ES-I3 (cell line): ENCODE measurements around the gene PSMC3.

Experiments used
- H3K36me3 ChIP-seq: 2 replicates; pipeline ENCODE4 v1.6.1; 2013; ENCODE audit warnings: mild to moderate bottlenecking, low read length, control low read depth, moderate library complexity; ENCODE audit not compliant: insufficient read depth
- H3K4me1 ChIP-seq: 2 replicates; pipeline ENCODE4 v1.6.1; 2013; ENCODE audit warnings: mild to moderate bottlenecking, control low read depth, low read length; ENCODE audit not compliant: insufficient read depth
- H3K9ac ChIP-seq: 2 replicates; pipeline ENCODE4 v1.6.1; 2013; ENCODE audit warnings: low read depth, mild to moderate bottlenecking, low read length, moderate library complexity
- H3K9me3 ChIP-seq: 2 replicates; pipeline ENCODE4 v1.6.1; 2013; ENCODE audit warnings: mild to moderate bottlenecking, low read length, moderate library complexity; ENCODE audit not compliant: control insufficient read depth, insufficient read depth

PSMC3 gene

GRCh38 chr11:47436726-47437125 lies 10.5 kb upstream of the PSMC3 start:
- H3K9me3 ChIP-seq, result no peaks in the 10 kb centered on the region
- H3K36me3 ChIP-seq, result no peaks in the 10 kb centered on the region
- H3K9ac ChIP-seq, result no peak overlapping the region
- no peaks in the 10 kb centered on the region for H3K4me1 ChIP-seq

DNA sequence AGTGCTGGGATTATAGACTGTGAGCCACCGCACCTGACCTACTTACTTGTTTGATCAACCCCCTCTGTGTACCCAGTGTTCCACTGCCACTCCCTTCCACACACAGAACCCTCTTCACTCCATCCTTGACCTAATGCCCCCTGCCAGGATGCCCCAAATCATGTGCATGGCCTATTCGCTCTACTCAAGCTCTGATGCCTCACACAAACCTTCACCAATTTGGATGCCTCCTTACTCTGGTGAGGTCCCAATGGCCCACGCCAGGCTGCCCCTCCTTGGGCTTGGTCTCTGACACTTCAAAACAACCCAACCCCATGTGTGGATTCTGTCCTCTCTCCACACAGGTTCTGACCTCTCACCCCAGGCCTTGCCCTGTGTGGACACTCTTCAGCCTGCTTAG lies 9.4 kb upstream of the PSMC3 start:
- Histone ChIP-seq H3K36me3 (no peaks in the 10 kb centered on the region), H3K9me3 (no peaks in the 10 kb centered on the region), H3K4me1 (no peaks in the 10 kb centered on the region)

DNA sequence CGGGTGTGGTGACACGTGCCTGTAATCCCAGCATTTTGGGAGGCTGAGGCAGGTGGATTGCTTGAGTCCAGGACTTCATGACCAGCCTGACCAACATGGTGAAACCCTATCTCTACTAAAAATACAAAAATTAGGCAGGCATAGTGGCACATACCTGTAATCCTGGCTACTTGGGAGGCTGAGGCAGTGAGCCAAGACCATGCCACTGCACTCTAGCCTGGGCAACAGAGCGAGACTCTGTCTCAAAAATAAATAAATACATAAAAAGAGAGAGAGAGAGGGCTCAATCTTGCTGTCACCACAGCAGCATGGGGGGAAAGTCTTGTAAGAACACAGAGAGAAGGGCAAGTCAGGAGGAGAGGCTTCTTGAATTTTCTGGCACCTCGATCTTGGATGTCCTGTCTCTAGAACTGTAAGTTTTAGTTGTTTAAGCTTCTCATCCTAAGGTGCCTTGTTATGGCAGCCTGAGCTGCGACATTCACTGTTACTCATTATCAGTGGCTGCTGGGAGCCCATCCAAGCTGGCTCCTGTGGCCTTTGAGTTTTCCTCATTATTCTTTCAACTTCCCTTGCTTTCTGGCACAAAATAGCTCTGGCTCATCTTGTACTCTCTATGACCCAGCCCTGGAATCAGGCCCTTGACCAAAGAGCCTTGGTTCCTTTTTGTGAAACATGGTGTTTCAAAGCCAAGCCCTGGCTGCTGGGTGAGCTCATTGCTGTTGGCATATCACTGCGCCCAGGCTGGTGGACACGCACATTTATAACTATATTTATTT lies 8.0 kb upstream of the PSMC3 start:
- Histone ChIP-seq H3K4me1 (no peaks in the 10 kb centered on the region), H3K9me3 (no peaks in the 10 kb centered on the region), H3K36me3 (no peaks in the 10 kb centered on the region), H3K9ac (no peak overlapping the region)

More for the DNA sequence above, 9.4 kb upstream of the PSMC3 start:
- H3K9ac ChIP-seq, result no peak overlapping the region

- Histone ChIP-seq H3K9me3 (no peaks in the 10 kb centered on the region), H3K4me1 (no peaks in the 10 kb centered on the region), H3K36me3 (no peaks in the 10 kb centered on the region), H3K9ac (no peak overlapping the region)
Observed at GRCh38 chr11:47433157-47433556, 6.9 kb upstream of the PSMC3 start.

DNA sequence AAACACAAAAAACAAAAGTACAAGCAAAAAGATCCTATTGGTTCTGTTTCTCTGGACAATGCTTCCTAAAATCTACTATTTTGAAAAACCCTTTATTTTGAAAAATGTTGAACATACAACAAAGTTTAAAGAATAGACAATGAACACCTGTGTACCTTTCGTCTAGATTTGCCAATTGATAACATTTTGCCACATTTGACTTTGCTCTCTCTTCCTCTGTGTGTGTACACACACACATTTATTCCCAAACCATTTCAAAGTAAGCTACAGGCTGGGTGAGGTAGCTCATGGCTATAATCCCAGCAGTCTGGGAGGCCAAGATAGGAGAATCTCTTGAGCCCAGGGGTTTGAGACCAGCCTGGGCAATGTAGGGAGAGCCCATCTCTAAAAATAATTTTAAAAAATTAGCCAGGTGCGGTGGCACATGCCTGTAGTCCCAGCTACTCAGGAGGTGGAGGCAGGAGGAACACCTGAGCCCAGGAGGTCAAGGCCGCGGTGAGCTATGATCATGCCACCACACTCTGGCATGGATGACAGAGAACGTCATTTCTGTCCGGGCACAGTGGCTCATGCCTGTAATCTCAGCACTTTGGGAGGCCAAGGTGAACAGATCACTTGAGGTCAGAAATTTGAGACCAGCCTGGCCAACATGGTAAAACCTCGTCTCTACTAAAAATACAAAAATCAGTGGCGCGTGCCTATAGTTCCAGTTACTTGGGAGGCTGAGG lies 5.3 kb upstream of the PSMC3 start:
- H3K36me3 ChIP-seq, result no peaks in the 10 kb centered on the region
- no peaks in the 10 kb centered on the region for H3K4me1 ChIP-seq
- H3K9me3 ChIP-seq, result no peaks in the 10 kb centered on the region
- no peak overlapping the region for H3K9ac ChIP-seq

DNA sequence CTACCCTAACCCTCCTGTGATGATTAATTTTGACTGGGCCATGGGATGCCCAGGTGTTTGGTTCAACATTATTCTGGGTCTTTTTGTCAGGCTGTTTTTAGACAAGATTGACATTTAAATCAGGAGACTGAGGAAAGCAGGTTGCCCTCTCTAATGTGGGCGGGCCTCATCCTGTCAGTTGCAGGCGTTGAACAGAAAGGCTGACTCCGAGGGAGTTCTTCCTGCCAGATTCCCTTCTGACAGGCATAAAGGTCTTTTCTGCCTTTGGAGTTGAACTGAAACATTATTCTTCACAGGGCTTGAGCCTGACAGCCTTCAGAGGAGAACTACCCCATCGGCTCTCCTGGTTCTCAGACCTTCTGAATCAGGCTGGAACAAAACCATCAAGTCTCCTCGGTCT lies 4.3 kb upstream of the PSMC3 start:
- no peaks in the 10 kb centered on the region for H3K36me3 ChIP-seq
- no peaks in the 10 kb centered on the region for H3K4me1 ChIP-seq
- H3K9ac ChIP-seq, result no peak overlapping the region
- H3K9me3 ChIP-seq, result no peaks in the 10 kb centered on the region

DNA sequence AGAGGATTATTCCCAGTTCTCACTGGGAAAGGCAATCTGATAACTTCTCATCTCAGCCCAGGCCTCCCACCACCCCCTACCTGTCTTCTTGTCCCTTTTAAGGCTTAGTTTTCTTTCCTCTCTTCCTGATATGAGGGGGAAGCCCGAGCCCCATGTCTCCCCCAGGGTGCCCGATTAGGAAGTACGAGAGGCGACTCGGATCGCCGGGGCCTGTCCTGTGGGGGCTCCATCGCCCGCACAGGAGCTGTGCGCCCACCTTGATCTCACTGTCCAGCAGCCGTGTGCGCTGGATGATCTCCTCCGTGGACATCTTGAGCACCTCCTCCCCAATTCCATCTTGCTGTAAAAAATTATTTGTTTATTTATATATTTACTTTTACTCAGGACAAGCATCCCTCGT lies 628 bp downstream of the PSMC3 start:
- Histone ChIP-seq H3K36me3 (peaks cover 20% of the 10 kb centered on the region), H3K4me1 (0 out of 2 replicates have a peak, but pooled peaks cover 7% of the 10 kb centered on the region), H3K9ac (peak overlapping the region; percentile 94), H3K9me3 (no peaks in the 10 kb centered on the region)

DNA sequence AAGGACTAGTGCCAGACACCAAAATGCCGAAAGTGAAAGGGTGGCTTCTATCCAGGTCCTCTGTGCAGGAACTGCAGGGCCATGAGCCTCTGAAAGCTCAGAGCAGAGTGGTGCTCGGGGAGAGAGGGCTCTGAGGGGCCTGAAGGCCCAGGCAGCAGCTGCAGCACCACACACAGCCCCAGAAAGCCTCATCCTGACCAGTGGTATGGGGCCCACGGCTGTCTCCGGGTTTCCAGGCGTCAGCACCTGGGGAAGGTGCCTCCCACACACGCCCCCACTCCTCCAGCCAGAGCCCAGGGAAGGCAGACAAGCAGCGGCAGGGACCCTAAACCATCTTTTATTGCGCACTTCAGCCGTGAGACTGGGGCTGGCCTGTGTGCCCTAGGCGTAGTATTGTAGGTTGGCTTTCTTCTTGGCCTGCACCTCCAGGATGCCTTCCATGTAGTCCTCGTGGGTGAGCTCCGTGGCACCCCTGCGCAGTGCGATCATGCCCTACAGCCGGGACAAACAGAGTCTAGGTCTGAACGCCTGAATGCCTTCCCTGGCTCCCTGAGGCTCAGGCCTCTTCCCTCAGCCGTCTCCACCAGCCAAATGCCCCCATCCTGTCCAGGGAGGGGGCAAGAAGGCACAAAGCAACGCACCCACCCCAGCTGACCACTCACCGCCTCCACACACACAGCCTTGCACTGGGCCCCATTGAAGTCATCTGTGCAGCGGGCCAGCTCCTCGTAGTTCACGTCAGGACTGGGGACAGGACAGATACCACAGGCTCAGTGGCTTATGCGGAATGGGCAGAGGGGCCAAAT lies 7.6 kb downstream of the PSMC3 start:
- H3K9me3 ChIP-seq, result no peaks in the 10 kb centered on the region
- H3K36me3 ChIP-seq, result peaks cover 16% of the 10 kb centered on the region
- no peak overlapping the region for H3K9ac ChIP-seq
- H3K4me1 ChIP-seq, result no peaks in the 10 kb centered on the region

- Histone ChIP-seq H3K36me3 (peaks cover 14% of the 10 kb centered on the region), H3K9ac (no peak overlapping the region), H3K9me3 (no peaks in the 10 kb centered on the region)
Observed at GRCh38 chr11:47417712-47418111, 8.5 kb downstream of the PSMC3 start.

GRCh38 chr11:47415949-47416472 lies 10.2 kb downstream of the PSMC3 start:
- H3K9ac ChIP-seq, result no peak overlapping the region
- H3K4me1 ChIP-seq, result no peaks in the 10 kb centered on the region
- H3K9me3 ChIP-seq, result no peaks in the 10 kb centered on the region
- peaks cover 7% of the 10 kb centered on the region; the same call in 1 of the 2 replicates for H3K36me3 ChIP-seq

More at GRCh38 chr11:47417712-47418111, 8.5 kb downstream of the PSMC3 start:
- no peaks in the 10 kb centered on the region for H3K4me1 ChIP-seq

GRCh38 chr11:47415091-47415854 lies 11.0 kb downstream of the PSMC3 start:
- H3K36me3 ChIP-seq, result peaks cover 2% of the 10 kb centered on the region
- H3K9ac ChIP-seq, result no peak overlapping the region
- no peaks in the 10 kb centered on the region for H3K9me3 ChIP-seq
- H3K4me1 ChIP-seq, result no peaks in the 10 kb centered on the region

DNA sequence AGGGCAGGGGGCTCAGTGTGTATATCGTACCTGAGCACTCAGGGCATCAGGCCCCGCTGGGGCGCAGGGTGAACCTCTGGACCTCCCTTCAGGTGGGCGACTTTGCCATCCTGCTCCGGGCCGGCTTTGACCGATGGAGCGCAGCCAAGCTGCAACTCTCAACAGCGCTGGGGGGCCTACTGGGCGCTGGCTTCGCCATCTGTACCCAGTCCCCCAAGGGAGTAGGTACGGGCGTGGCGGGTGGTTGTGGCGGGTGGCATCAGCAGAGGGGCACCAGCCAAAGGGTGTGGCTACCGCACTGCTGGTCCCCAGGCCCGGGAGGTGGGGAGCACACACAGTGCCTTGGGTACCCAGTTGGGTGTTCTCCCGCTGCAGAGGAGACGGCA lies 11.6 kb downstream of the PSMC3 start:
- Histone ChIP-seq H3K4me1 (no peaks in the 10 kb centered on the region), H3K36me3 (no peaks in the 10 kb centered on the region; the same call in none of the 2 replicates), H3K9me3 (no peaks in the 10 kb centered on the region), H3K9ac (no peak overlapping the region)

DNA sequence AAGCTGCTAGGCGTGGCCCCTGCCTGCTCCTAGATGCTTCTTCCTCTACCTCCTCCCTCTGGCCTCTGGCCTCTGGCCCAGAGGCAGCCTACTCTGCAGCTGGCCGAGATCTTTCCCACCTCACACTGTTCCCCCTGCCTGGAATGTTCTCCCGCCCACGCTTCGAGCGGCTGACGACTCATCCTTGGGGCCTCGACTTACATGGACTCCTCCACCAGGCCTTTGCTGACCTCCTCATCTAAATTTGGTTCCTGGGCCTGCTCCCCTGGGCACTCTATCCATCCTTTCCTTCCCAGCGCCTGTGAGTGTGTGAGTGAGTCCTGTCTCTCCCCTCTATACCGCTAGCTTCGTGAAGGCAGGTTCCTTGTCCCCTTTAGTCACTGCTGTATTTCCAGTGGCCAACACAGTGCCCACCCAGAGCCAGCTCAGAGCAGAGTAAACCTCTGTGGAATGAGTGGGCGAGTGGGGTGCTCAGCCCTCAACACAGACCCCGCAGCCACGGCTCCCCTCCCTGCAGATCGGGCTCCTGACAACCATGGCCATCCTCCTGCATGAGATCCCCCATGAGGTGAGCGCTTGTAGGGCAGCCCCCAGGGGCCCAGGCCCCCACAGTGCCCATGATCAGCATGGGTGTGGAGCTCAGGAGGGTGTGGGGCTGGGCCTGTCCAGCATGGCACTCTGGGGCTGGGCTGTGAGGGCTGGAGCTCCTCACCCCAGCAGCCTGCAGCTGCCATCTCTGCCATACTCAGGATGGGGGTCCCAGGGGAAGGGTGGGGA lies 12.1 kb downstream of the PSMC3 start:
- Histone ChIP-seq H3K36me3 (no peaks in the 10 kb centered on the region; the same call in none of the 2 replicates), H3K9me3 (no peaks in the 10 kb centered on the region), H3K4me1 (peaks cover 4% of the 10 kb centered on the region; the same call in 1 of the 2 replicates), H3K9ac (no peak overlapping the region)
